OCI-LY3 (cell line): ENCODE measurements around the gene GYPB.
"Not testable (repeated sequence)": the region's sequence is repeated elsewhere in the genome, so short reads cannot be mapped to it uniquely, and the experiment has no call there.

Source experiments
- CTCF ChIP-seq: fragments of 200-600, 300-600 bp; sonication (generic); IDR thresholded peaks from 2 replicates; pipeline ENCODE4 v1.5.1; 2014; ENCODE audit warnings: antibody characterized with exemption, low read length, low read depth
- EZH2phosphoT487 ChIP-seq: fragments of 200-600 bp; shearing (Covaris generic); IDR thresholded peaks from 2 replicates; pipeline ENCODE4 v1.6.1; 2018; ENCODE audit warnings: antibody characterized with exemption, mixed run types, low read depth

DNA sequence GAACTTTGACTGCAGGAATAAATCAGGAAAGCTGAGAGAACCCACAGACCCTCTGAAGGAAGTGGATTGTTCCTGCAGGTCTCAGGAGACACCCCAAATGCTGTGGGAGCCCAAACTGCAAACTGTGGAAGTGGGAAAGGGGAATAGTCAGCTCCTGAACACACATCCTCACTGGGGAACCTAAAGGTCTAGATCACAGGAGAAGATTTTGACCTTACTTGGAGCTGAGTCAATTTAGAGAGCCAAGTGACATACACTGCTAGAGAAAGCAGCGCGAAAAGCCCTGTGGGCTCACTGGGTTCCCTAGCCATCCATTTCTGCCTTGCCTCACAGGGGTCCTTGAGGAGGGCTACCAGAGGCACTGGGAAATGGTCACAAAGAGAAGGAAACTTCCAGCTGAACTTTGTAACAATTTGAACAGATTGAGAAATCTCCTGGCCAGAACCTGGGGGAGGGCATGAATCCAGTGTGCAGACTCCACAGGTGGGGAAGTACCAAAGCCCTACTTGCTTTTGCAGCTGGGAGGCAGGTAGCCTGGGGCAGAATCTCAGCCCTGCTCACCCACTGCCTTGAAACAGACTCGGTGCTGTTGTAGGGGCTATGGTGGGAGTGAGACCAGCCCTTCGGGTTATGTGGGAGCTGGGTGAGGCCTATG is 5.3 kb upstream of the GYPB start:
- not testable (repeated sequence) for TF ChIP-seq CTCF, EZH2phosphoT487
